Activated CD4-positive, alpha-beta memory T cell treated with anti-CD3 and anti-CD28 coated beads, Interleukin-2, amount 10 ng/mL, durations not matched to agents 7 days and 5 days (primary cell): ENCODE data around the gene MAL. TPM values are rescaled to one million over a fixed set of nuclear protein-coding genes. Genes with fewer than 3 reads are reported as not detected.

Experiments used
- CTCF ChIA-PET: fragments of 350-600 bp; sonication (Branson Sonifier 250); formaldehyde crosslinking; loops from one replicate; lab custom pipeline; 2021; ENCODE audit warnings: antibody characterized with exemption, inconsistent platforms; lab: Charles Lee
- POLR2A ChIA-PET: fragments of 350-600 bp; sonication (Branson Sonifier 250); formaldehyde crosslinking; loops from one replicate; lab custom pipeline; 2021; ENCODE audit warnings: antibody characterized with exemption; lab: Charles Lee
- DNase-seq: peaks from one replicate; pipeline ENCODE4 v3.0.0-alpha.2; 2020
- H3K27ac Mint-ChIP-seq: one replicate; pipeline ENCODE4 v1.8.0; 2021; ENCODE audit warnings: mild to moderate bottlenecking, mixed read lengths
- H3K27me3 Mint-ChIP-seq: one replicate; pipeline ENCODE4 v1.8.0; 2021; ENCODE audit warnings: mixed read lengths
- H3K36me3 Mint-ChIP-seq: one replicate; pipeline ENCODE4 v1.8.0; 2021; ENCODE audit warnings: low read depth, mixed read lengths
- H3K4me1 Mint-ChIP-seq: one replicate; pipeline ENCODE4 v1.8.0; 2021; ENCODE audit warnings: mixed read lengths
- H3K4me3 Mint-ChIP-seq: one replicate; pipeline ENCODE4 v1.8.0; 2021; ENCODE audit warnings: mild to moderate bottlenecking, mixed read lengths
- H3K9me3 Mint-ChIP-seq: one replicate; pipeline ENCODE4 v1.8.0; 2021; ENCODE audit warnings: mixed read lengths
- total RNA-seq, 2 experiments: library from RNA; stranded (reverse); gene quantifications; one replicate each; pipeline ENCODE4 v1.2.3, GENCODE V29; 2021

The MAL gene
- total RNA-seq, 2 experiments from 2014 or later, result 202 to 210 TPM

GRCh38 chr2:95001701-95002100 is 23.8 kb upstream of the MAL start:
- Mint-ChIP-seq H3K4me1 (no peaks in the 10 kb centered on the region), H3K27me3 (peaks cover 26% of the 10 kb centered on the region), H3K4me3 (no peak overlapping the region), H3K9me3 (no peaks in the 10 kb centered on the region), H3K36me3 (no peaks in the 10 kb centered on the region), H3K27ac (no peak overlapping the region)
- no peak for DNase-seq
- POLR2A ChIA-PET, result no interaction called here
- CTCF ChIA-PET, result interaction anchor here (1.0 kb wide), 1 partner anchor 114 kb away, joined by 5 read pairs; no protein-coding TSS in a partner anchor

- Mint-ChIP-seq H3K9me3 (no peaks in the 10 kb centered on the region), H3K27me3 (peaks cover 19% of the 10 kb centered on the region), H3K36me3 (no peaks in the 10 kb centered on the region), H3K4me1 (no peaks in the 10 kb centered on the region), H3K27ac (no peak overlapping the region), H3K4me3 (no peak overlapping the region)
- CTCF ChIA-PET, result no interaction called here
- POLR2A ChIA-PET, result no interaction called here
- no peak for DNase-seq
These were observed 23.0 kb upstream of the MAL start for GRCh38 chr2:95002498-95002897.

GRCh38 chr2:95004287-95004686 is 21.2 kb upstream of the MAL start:
- Mint-ChIP-seq H3K27ac (no peak overlapping the region), H3K36me3 (no peaks in the 10 kb centered on the region), H3K27me3 (peaks cover 10% of the 10 kb centered on the region), H3K4me3 (no peak overlapping the region), H3K9me3 (no peaks in the 10 kb centered on the region), H3K4me1 (no peaks in the 10 kb centered on the region)
- ChIA-PET POLR2A (no interaction called here), CTCF (interaction anchor here (1.0 kb wide), 1 partner anchor 18 kb away, joined by 3 read pairs; no protein-coding TSS in a partner anchor)
- DNase-seq, result no peak

- no peak overlapping the region for H3K27ac Mint-ChIP-seq
- H3K9me3 Mint-ChIP-seq, result no peaks in the 10 kb centered on the region
- no peaks in the 10 kb centered on the region for H3K36me3 Mint-ChIP-seq
- ChIA-PET CTCF (interaction anchor here (1.0 kb wide), 1 partner anchor 18 kb away, joined by 3 read pairs; no protein-coding TSS in a partner anchor), POLR2A (no interaction called here)
- H3K27me3 Mint-ChIP-seq, result peaks cover 7% of the 10 kb centered on the region
- DNase-seq, result no peak
- no peak overlapping the region for H3K4me3 Mint-ChIP-seq
- H3K4me1 Mint-ChIP-seq, result no peaks in the 10 kb centered on the region
These were observed 20.8 kb upstream of the MAL start for GRCh38 chr2:95004711-95005110.

- Mint-ChIP-seq H3K4me3 (no peak overlapping the region), H3K4me1 (no peaks in the 10 kb centered on the region), H3K9me3 (no peaks in the 10 kb centered on the region), H3K27ac (no peak overlapping the region), H3K36me3 (no peaks in the 10 kb centered on the region), H3K27me3 (peaks cover 7% of the 10 kb centered on the region)
- ChIA-PET CTCF (no interaction called here), POLR2A (no interaction called here)
- DNase-seq, result no peak
These were observed 19.8 kb upstream of the MAL start for GRCh38 chr2:95005726-95006125.

- no peak overlapping the region for H3K4me3 Mint-ChIP-seq
- no peak for DNase-seq
- POLR2A ChIA-PET, result no interaction called here
- no peaks in the 10 kb centered on the region for H3K36me3 Mint-ChIP-seq
- CTCF ChIA-PET, result no interaction called here
- peaks cover 7% of the 10 kb centered on the region for H3K27me3 Mint-ChIP-seq
- H3K27ac Mint-ChIP-seq, result no peak overlapping the region
- no peaks in the 10 kb centered on the region for H3K4me1 Mint-ChIP-seq
- no peaks in the 10 kb centered on the region for H3K9me3 Mint-ChIP-seq
These were observed 18.9 kb upstream of the MAL start for GRCh38 chr2:95006588-95006987.

- Mint-ChIP-seq H3K27me3 (peaks cover 7% of the 10 kb centered on the region), H3K36me3 (no peaks in the 10 kb centered on the region), H3K9me3 (no peaks in the 10 kb centered on the region), H3K4me1 (no peaks in the 10 kb centered on the region), H3K4me3 (no peak overlapping the region), H3K27ac (no peak overlapping the region)
- CTCF ChIA-PET, result no interaction called here
- POLR2A ChIA-PET, result no interaction called here
- DNase-seq, result no peak
These were observed 18.4 kb upstream of the MAL start for GRCh38 chr2:95007031-95007609.

GRCh38 chr2:95007822-95008221 is 17.7 kb upstream of the MAL start:
- peaks cover 5% of the 10 kb centered on the region for H3K27me3 Mint-ChIP-seq
- no peak for DNase-seq
- ChIA-PET POLR2A (no interaction called here), CTCF (no interaction called here)
- H3K4me3 Mint-ChIP-seq, result no peak overlapping the region
- H3K9me3 Mint-ChIP-seq, result no peaks in the 10 kb centered on the region
- no peaks in the 10 kb centered on the region for H3K4me1 Mint-ChIP-seq
- H3K27ac Mint-ChIP-seq, result no peak overlapping the region
- no peaks in the 10 kb centered on the region for H3K36me3 Mint-ChIP-seq

- CTCF ChIA-PET, result no interaction called here
- peaks cover 5% of the 10 kb centered on the region for H3K27me3 Mint-ChIP-seq
- no peak overlapping the region for H3K27ac Mint-ChIP-seq
- POLR2A ChIA-PET, result no interaction called here
- DNase-seq, result no peak
- no peaks in the 10 kb centered on the region for H3K9me3 Mint-ChIP-seq
- no peaks in the 10 kb centered on the region for H3K36me3 Mint-ChIP-seq
- no peak overlapping the region for H3K4me3 Mint-ChIP-seq
- H3K4me1 Mint-ChIP-seq, result peaks cover 3% of the 10 kb centered on the region
These were observed 17.2 kb upstream of the MAL start for GRCh38 chr2:95008306-95008705.

GRCh38 chr2:95008996-95009395 is 16.5 kb upstream of the MAL start:
- CTCF ChIA-PET, result no interaction called here

GRCh38 chr2:95009412-95009811 is 16.1 kb upstream of the MAL start:
- Mint-ChIP-seq H3K9me3 (no peaks in the 10 kb centered on the region), H3K4me3 (no peak overlapping the region), H3K27me3 (peaks cover 5% of the 10 kb centered on the region), H3K36me3 (no peaks in the 10 kb centered on the region), H3K27ac (no peak overlapping the region), H3K4me1 (peaks cover 5% of the 10 kb centered on the region)
- POLR2A ChIA-PET, result no interaction called here
- CTCF ChIA-PET, result no interaction called here
- no peak for DNase-seq

More at GRCh38 chr2:95008996-95009395, 16.5 kb upstream of the MAL start:
- DNase-seq, result no peak
- no peak overlapping the region for H3K27ac Mint-ChIP-seq
- H3K4me3 Mint-ChIP-seq, result no peak overlapping the region
- no peaks in the 10 kb centered on the region for H3K36me3 Mint-ChIP-seq
- peaks cover 5% of the 10 kb centered on the region for H3K4me1 Mint-ChIP-seq
- POLR2A ChIA-PET, result no interaction called here
- H3K9me3 Mint-ChIP-seq, result no peaks in the 10 kb centered on the region
- H3K27me3 Mint-ChIP-seq, result peaks cover 5% of the 10 kb centered on the region

- peaks cover 5% of the 10 kb centered on the region for H3K4me1 Mint-ChIP-seq
- ChIA-PET CTCF (no interaction called here), POLR2A (no interaction called here)
- H3K9me3 Mint-ChIP-seq, result no peaks in the 10 kb centered on the region
- no peaks in the 10 kb centered on the region for H3K36me3 Mint-ChIP-seq
- no peak overlapping the region for H3K4me3 Mint-ChIP-seq
- H3K27ac Mint-ChIP-seq, result no peak overlapping the region
- H3K27me3 Mint-ChIP-seq, result peaks cover 5% of the 10 kb centered on the region
- no peak for DNase-seq
These were observed 15.4 kb upstream of the MAL start for GRCh38 chr2:95010126-95010525.

- no peaks in the 10 kb centered on the region for H3K36me3 Mint-ChIP-seq
- H3K27ac Mint-ChIP-seq, result no peak overlapping the region
- no peak for DNase-seq
- POLR2A ChIA-PET, result no interaction called here
- H3K4me1 Mint-ChIP-seq, result peaks cover 11% of the 10 kb centered on the region
- peaks cover 1% of the 10 kb centered on the region for H3K27me3 Mint-ChIP-seq
- no peaks in the 10 kb centered on the region for H3K9me3 Mint-ChIP-seq
- no peak overlapping the region for H3K4me3 Mint-ChIP-seq
- CTCF ChIA-PET, result interaction anchor here (0.7 to 1.1 kb wide), 4 partner anchors 12 to 195 kb away, joined by 3 to 4 read pairs (median 4); no protein-coding TSS in a partner anchor
These were observed 14.8 kb upstream of the MAL start for GRCh38 chr2:95010718-95011117.
